ENCODE results near the gene CRYBA4. TPM values are rescaled to one million over a fixed set of nuclear protein-coding genes. Genes with fewer than 3 reads are reported as not detected.

The CRYBA4 gene
- total and polyA plus RNA-seq, 2 of the 13 experiments (the other 11 are each of a cell fraction or from before 2014, with no cell fraction given): not detected

DNA sequence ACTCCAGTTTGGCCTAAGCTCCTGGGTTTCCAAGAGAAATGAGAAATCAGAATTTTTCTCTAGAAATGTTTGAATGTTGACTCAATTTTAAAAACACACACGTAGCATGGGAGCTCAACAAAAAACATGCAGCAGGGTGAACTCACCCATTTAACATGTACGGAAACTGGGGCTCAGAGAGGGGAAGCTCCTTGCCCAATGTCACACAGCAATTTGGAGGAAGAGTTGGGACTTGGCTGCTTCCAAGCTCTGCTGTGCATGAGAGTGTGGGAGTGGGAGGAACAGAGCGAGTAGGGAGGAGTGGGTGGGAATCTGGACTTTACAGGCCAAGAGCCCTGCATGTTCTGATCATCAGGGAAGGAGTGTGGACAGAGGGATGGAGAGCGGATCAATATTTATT is 37.8 kb upstream of the CRYBA4 start:
- intact Hi-C loops (cut with micrococcal nuclease; ENCODE audit: unreplicated experiment): no loop called here
- in situ Hi-C loops (cut with HindIII; ENCODE audit: extremely low pct_ligation_motif_present, low pct_unique_long_range_greater_than_20kb): no loop called here
- BruUV-seq (replicated peaks): no TSS peak
- H3K4me3 ChIP-seq (replicated peaks in 1 of 3; ENCODE audit: insufficient read depth in 1 of 3, low read depth in 2 of 3, low read length in 3 of 3): no peak overlapping the region
- CTCF ChIA-PET (ENCODE audit: low intra/inter-chr PET ratio, low total read pairs): no interaction called here
- H2AFZ ChIP-seq (ENCODE audit: low read length): no peak overlapping the region
- POLR2A ChIA-PET: no interaction called here
- H3K4me1 ChIP-seq (ENCODE audit: insufficient read depth, low read length): peaks cover 13% of the 10 kb centered on the region
- H3K79me2 ChIP-seq (ENCODE audit: insufficient read depth, low read length): peaks cover 6% of the 10 kb centered on the region
- DNase-seq (ENCODE audit: low spot score) (no peak), ATAC-seq (no peak), FAIRE-seq (no peak)
- TF ChIP-seq HMGXB3 (CRISPR knock-in tag; IDR thresholded peaks at IDR 0.05; ENCODE audit: borderline replicate concordance) (no peak), ZNF768 (CRISPR knock-in tag; IDR thresholded peaks at IDR 0.05) (peak; percentile 96), RBAK (CRISPR knock-in tag; IDR thresholded peaks at IDR 0.05) (no peak), ZNF746 (CRISPR knock-in tag; IDR thresholded peaks at IDR 0.05) (no peak), PHF8 (CRISPR knock-in tag; IDR thresholded peaks at IDR 0.05) (no peak), REL (CRISPR knock-in tag; conservative IDR thresholded peaks at IDR 0.05) (no peak), ZSCAN25 (CRISPR knock-in tag; IDR thresholded peaks at IDR 0.05) (no peak), AKNA (CRISPR knock-in tag; IDR thresholded peaks at IDR 0.05; ENCODE audit: borderline replicate concordance) (no peak), POLR2G (IDR thresholded peaks at IDR 0.05; ENCODE audit: low read depth, low read length) (no peak), ZMYM3 (CRISPR knock-in tag; IDR thresholded peaks at IDR 0.05) (peak; percentile 54), ZNF136 (CRISPR knock-in tag; IDR thresholded peaks at IDR 0.05; ENCODE audit: low read depth) (no peak)
- no peaks in the 10 kb centered on the region for H3K9me3 ChIP-seq (ENCODE audit: low read length)
- no peak overlapping the region for H3K4me2 ChIP-seq (ENCODE audit: low read depth, low read length)
- 0 out of 5 replicates have a peak, but pooled peaks cover 0 to 4% of the 10 kb centered on the region in 2 experiments for H3K36me3 ChIP-seq (replicated peaks in 1 of 2; ENCODE audit: control insufficient read depth in 1 of 2, insufficient read depth in 2 of 2, low read length in 2 of 2)
- WGBS (ENCODE audit: low lambda C conversion rate): 71% methylated on average over 4 of the region's 4 CpGs
- no peaks in the 10 kb centered on the region for H3K27me3 ChIP-seq (ENCODE audit: control insufficient read depth in 1 of 2, insufficient read depth in 2 of 2, low read length in 2 of 2)
- H3K27ac ChIP-seq (ENCODE audit: extremely low read length, insufficient read depth, low read length): no peak overlapping the region
- H3K9ac ChIP-seq (ENCODE audit: insufficient read depth, low read depth, low read length): no peak overlapping the region
- H4K20me1 ChIP-seq (ENCODE audit: insufficient read depth, low read length): no peaks in the 10 kb centered on the region
